ENCODE data around the gene PRRG1. TPM values are rescaled to one million over a fixed set of nuclear protein-coding genes. Genes with fewer than 3 reads are reported as not detected.
"Not testable (repeated sequence)": the region's sequence is repeated elsewhere in the genome, so short reads cannot be mapped to it uniquely, and the experiment has no call there.

Gene PRRG1
- total RNA-seq, 1 experiment from 2014 or later = not detected

- no peak overlapping the region for H3K27ac ChIP-seq (ENCODE audit: low read length)
- H3K9me3 ChIP-seq (ENCODE audit: low read length) = no peaks in the 10 kb centered on the region
- H3K9me2 ChIP-seq (replicated peaks; ENCODE audit: insufficient read depth, low read length) = no peaks in the 10 kb centered on the region
- no peaks in the 10 kb centered on the region for H3K36me3 ChIP-seq (ENCODE audit: insufficient read depth, low read length)
- DNase-seq = no peak
- H3K4me1 ChIP-seq (ENCODE audit: low read length) = no peaks in the 10 kb centered on the region
- no peaks in the 10 kb centered on the region for H3K79me2 ChIP-seq (ENCODE audit: low read length)
- H2AFZ ChIP-seq (ENCODE audit: low read length) = no peak overlapping the region
- no peak overlapping the region for H3K9ac ChIP-seq (ENCODE audit: low read length)
- H3K4me3 ChIP-seq (ENCODE audit: low read length) = no peak overlapping the region
- no peak overlapping the region for H3K4me2 ChIP-seq (ENCODE audit: low read depth, low read length, poor library complexity, severe bottlenecking)
- H4K20me1 ChIP-seq (ENCODE audit: insufficient read depth, low read depth, low read length) = no peaks in the 10 kb centered on the region
- H3K27me3 ChIP-seq (ENCODE audit: low read length) = no peaks in the 10 kb centered on the region
Measured at GRCh38 chrX:37425370-37425769, 76.2 kb downstream of the PRRG1 start.

DNA sequence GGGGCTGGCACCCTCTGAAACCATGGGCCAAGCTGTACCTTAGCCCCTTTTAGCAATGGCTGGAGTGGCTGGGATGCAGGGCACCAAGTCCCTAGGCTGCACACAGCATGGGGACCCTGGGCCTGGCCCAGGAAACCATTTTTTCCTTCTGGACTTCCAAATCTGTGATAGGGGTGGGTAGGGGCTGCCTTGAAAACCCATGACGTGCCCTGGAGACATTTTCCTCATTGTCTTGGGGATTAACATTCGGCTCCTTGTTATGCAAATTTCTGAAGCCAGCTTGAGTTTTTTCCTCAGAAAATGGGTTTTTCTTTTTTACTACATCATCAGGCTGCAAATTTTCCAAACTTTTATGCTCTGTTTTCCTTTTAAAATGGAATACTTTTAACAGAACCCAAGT is 79.8 kb downstream of the PRRG1 start:
- H3K9ac ChIP-seq (ENCODE audit: low read length); H3K4me2 ChIP-seq (ENCODE audit: low read depth, low read length, poor library complexity, severe bottlenecking); H2AFZ ChIP-seq (ENCODE audit: low read length); H3K36me3 ChIP-seq (ENCODE audit: insufficient read depth, low read length); H3K4me3 ChIP-seq (ENCODE audit: low read length); H3K79me2 ChIP-seq (ENCODE audit: low read length); H3K27me3 ChIP-seq (ENCODE audit: low read length); H3K9me3 ChIP-seq (ENCODE audit: low read length); DNase-seq; H4K20me1 ChIP-seq (ENCODE audit: insufficient read depth, low read depth, low read length); H3K4me1 ChIP-seq (ENCODE audit: low read length); H3K9me2 ChIP-seq (replicated peaks; ENCODE audit: insufficient read depth, low read length); H3K27ac ChIP-seq (ENCODE audit: low read length): not testable (repeated sequence)

GRCh38 chrX:37434362-37434761 is 85.2 kb downstream of the PRRG1 start:
- no peak overlapping the region for H3K4me2 ChIP-seq (ENCODE audit: low read depth, low read length, poor library complexity, severe bottlenecking)
- H3K9me2 ChIP-seq (replicated peaks; ENCODE audit: insufficient read depth, low read length) = no peaks in the 10 kb centered on the region
- H4K20me1 ChIP-seq (ENCODE audit: insufficient read depth, low read depth, low read length) = no peaks in the 10 kb centered on the region
- no peak overlapping the region for H3K9ac ChIP-seq (ENCODE audit: low read length)
- no peak overlapping the region for H3K27ac ChIP-seq (ENCODE audit: low read length)
- no peak overlapping the region for H3K4me3 ChIP-seq (ENCODE audit: low read length)
- H3K9me3 ChIP-seq (ENCODE audit: low read length) = no peaks in the 10 kb centered on the region
- H3K79me2 ChIP-seq (ENCODE audit: low read length) = no peaks in the 10 kb centered on the region
- no peaks in the 10 kb centered on the region for H3K36me3 ChIP-seq (ENCODE audit: insufficient read depth, low read length)
- no peaks in the 10 kb centered on the region for H3K4me1 ChIP-seq (ENCODE audit: low read length)
- H2AFZ ChIP-seq (ENCODE audit: low read length) = no peak overlapping the region
- no peak for DNase-seq
- no peaks in the 10 kb centered on the region for H3K27me3 ChIP-seq (ENCODE audit: low read length)

DNA sequence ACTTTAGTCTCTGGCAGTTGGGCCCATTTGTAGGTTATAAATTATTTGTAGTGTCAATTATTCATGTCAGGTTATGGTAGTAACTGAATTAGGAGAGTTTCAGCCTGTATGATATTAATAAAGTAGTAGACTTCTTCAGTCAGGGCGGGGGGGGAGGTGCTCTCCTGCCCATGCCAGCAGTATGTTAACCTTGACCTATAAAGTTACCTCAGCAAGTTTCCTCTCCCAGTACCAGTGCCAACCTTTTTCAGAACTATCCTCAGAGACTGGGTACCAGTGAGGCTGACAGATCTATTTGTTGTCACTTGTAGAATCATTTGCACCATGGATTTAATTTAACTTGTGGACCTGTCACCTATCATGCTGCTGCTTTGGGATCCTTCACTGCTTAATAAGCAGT is 88.0 kb downstream of the PRRG1 start:
- no peaks in the 10 kb centered on the region for H3K4me1 ChIP-seq (ENCODE audit: low read length)
- DNase-seq = no peak

DNA sequence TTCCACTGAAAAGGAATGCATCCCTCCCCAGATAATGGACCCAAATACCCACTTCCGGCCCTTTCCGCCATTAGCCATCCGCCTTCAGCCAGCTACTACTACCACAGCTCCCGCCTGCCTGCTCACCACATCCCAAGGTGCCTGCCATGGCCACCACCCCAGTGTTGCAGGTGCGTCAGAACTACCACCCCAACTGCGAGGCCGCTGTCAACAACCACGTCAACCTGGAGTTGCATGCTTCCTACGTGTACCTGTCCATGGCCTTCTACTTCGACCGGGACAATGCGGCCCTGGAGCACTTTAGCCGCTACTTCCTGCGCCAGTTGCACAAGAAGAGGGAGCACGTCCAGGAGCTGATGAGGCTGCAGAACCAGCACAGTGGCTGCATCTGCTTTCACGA is 92.2 kb downstream of the PRRG1 start:
- Histone ChIP-seq H2AFZ (ENCODE audit: low read length) (no peak overlapping the region), H3K79me2 (ENCODE audit: low read length) (no peaks in the 10 kb centered on the region), H3K27ac (ENCODE audit: low read length) (no peak overlapping the region), H3K4me2 (ENCODE audit: low read depth, low read length, poor library complexity, severe bottlenecking) (no peak overlapping the region), H4K20me1 (ENCODE audit: insufficient read depth, low read depth, low read length) (no peaks in the 10 kb centered on the region), H3K9me3 (ENCODE audit: low read length) (no peaks in the 10 kb centered on the region), H3K9ac (ENCODE audit: low read length) (no peak overlapping the region), H3K9me2 (replicated peaks; ENCODE audit: insufficient read depth, low read length) (no peaks in the 10 kb centered on the region), H3K27me3 (ENCODE audit: low read length) (no peaks in the 10 kb centered on the region), H3K4me1 (ENCODE audit: low read length) (no peaks in the 10 kb centered on the region), H3K36me3 (ENCODE audit: insufficient read depth, low read length) (no peaks in the 10 kb centered on the region), H3K4me3 (ENCODE audit: low read length) (no peak overlapping the region)
- DNase-seq = no peak

More for the DNA sequence above, 88.0 kb downstream of the PRRG1 start:
- H3K79me2 ChIP-seq (ENCODE audit: low read length) = no peaks in the 10 kb centered on the region
- H3K27ac ChIP-seq (ENCODE audit: low read length) = no peak overlapping the region
- no peak overlapping the region for H3K4me2 ChIP-seq (ENCODE audit: low read depth, low read length, poor library complexity, severe bottlenecking)
- H3K9me2 ChIP-seq (replicated peaks; ENCODE audit: insufficient read depth, low read length) = no peaks in the 10 kb centered on the region
- H3K27me3 ChIP-seq (ENCODE audit: low read length) = no peaks in the 10 kb centered on the region
- no peaks in the 10 kb centered on the region for H4K20me1 ChIP-seq (ENCODE audit: insufficient read depth, low read depth, low read length)
- no peak overlapping the region for H2AFZ ChIP-seq (ENCODE audit: low read length)
- H3K9ac ChIP-seq (ENCODE audit: low read length) = no peak overlapping the region
- H3K4me3 ChIP-seq (ENCODE audit: low read length) = no peak overlapping the region
- H3K36me3 ChIP-seq (ENCODE audit: insufficient read depth, low read length) = no peaks in the 10 kb centered on the region
- H3K9me3 ChIP-seq (ENCODE audit: low read length) = no peaks in the 10 kb centered on the region

- Histone ChIP-seq H3K4me3 (ENCODE audit: low read length) (no peak overlapping the region), H3K4me1 (ENCODE audit: low read length) (no peaks in the 10 kb centered on the region), H3K9ac (ENCODE audit: low read length) (no peak overlapping the region), H4K20me1 (ENCODE audit: insufficient read depth, low read depth, low read length) (no peaks in the 10 kb centered on the region), H3K79me2 (ENCODE audit: low read length) (no peaks in the 10 kb centered on the region), H3K27me3 (ENCODE audit: low read length) (no peaks in the 10 kb centered on the region), H3K9me2 (replicated peaks; ENCODE audit: insufficient read depth, low read length) (no peaks in the 10 kb centered on the region), H3K36me3 (ENCODE audit: insufficient read depth, low read length) (no peaks in the 10 kb centered on the region), H3K9me3 (ENCODE audit: low read length) (no peaks in the 10 kb centered on the region), H2AFZ (ENCODE audit: low read length) (no peak overlapping the region), H3K27ac (ENCODE audit: low read length) (no peak overlapping the region), H3K4me2 (ENCODE audit: low read depth, low read length, poor library complexity, severe bottlenecking) (no peak overlapping the region)
- DNase-seq = no peak
Measured at GRCh38 chrX:37445182-37445581, 96.0 kb downstream of the PRRG1 start.

DNA sequence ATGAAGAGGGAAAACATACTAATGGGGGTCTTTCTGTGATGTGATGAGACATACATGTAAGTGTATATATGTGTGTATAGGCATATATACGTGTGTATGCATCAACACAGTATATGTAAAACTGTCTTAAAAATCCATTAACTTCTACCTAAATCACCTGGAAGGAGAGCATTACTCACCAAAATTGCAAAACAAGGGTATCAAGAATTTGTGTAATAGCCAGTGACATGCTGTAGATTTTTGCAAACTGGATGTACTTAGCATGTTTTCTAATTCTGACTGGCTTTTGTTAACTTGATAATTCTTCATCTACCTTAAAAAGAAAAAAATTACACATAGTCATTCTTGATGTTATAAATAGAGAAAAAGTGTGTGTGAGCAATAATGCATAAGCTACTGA is 104.7 kb downstream of the PRRG1 start:
- no peak overlapping the region for H2AFZ ChIP-seq (ENCODE audit: low read length)
- H3K9me2 ChIP-seq (replicated peaks; ENCODE audit: insufficient read depth, low read length) = no peaks in the 10 kb centered on the region
- H4K20me1 ChIP-seq (ENCODE audit: insufficient read depth, low read depth, low read length) = no peaks in the 10 kb centered on the region
- H3K27me3 ChIP-seq (ENCODE audit: low read length) = no peaks in the 10 kb centered on the region
- H3K79me2 ChIP-seq (ENCODE audit: low read length) = no peaks in the 10 kb centered on the region
- no peak overlapping the region for H3K4me3 ChIP-seq (ENCODE audit: low read length)
- no peak overlapping the region for H3K9ac ChIP-seq (ENCODE audit: low read length)
- no peak overlapping the region for H3K4me2 ChIP-seq (ENCODE audit: low read depth, low read length, poor library complexity, severe bottlenecking)
- no peaks in the 10 kb centered on the region for H3K9me3 ChIP-seq (ENCODE audit: low read length)
- no peak overlapping the region for H3K27ac ChIP-seq (ENCODE audit: low read length)
- no peak for DNase-seq
- H3K4me1 ChIP-seq (ENCODE audit: low read length) = no peaks in the 10 kb centered on the region
- H3K36me3 ChIP-seq (ENCODE audit: insufficient read depth, low read length) = no peaks in the 10 kb centered on the region

- no peak overlapping the region for H2AFZ ChIP-seq (ENCODE audit: low read length)
- no peak overlapping the region for H3K4me3 ChIP-seq (ENCODE audit: low read length)
- DNase-seq = no peak
- no peaks in the 10 kb centered on the region for H3K4me1 ChIP-seq (ENCODE audit: low read length)
- H3K79me2 ChIP-seq (ENCODE audit: low read length) = no peaks in the 10 kb centered on the region
- H3K9me3 ChIP-seq (ENCODE audit: low read length) = no peaks in the 10 kb centered on the region
- no peak overlapping the region for H3K27ac ChIP-seq (ENCODE audit: low read length)
- H3K9me2 ChIP-seq (replicated peaks; ENCODE audit: insufficient read depth, low read length) = no peaks in the 10 kb centered on the region
- no peaks in the 10 kb centered on the region for H3K27me3 ChIP-seq (ENCODE audit: low read length)
- no peak overlapping the region for H3K9ac ChIP-seq (ENCODE audit: low read length)
- H3K4me2 ChIP-seq (ENCODE audit: low read depth, low read length, poor library complexity, severe bottlenecking) = no peak overlapping the region
- H4K20me1 ChIP-seq (ENCODE audit: insufficient read depth, low read depth, low read length) = no peaks in the 10 kb centered on the region
- no peaks in the 10 kb centered on the region for H3K36me3 ChIP-seq (ENCODE audit: insufficient read depth, low read length)
Measured at GRCh38 chrX:37454537-37455285, 105.5 kb downstream of the PRRG1 start.
